Breast epithelium (tissue), 3 donors: ENCODE results near the gene CHEK2.

Experiments
- CTCF ChIP-seq, 3 donors: fragments of 450-650 bp; IDR thresholded peaks; one replicate each; pipeline ENCODE4 v1.5.1; 2016 to 2017; ENCODE audit warnings: antibody characterized with exemption in 3 of 3, mild to moderate bottlenecking in 3 of 3, moderate library complexity in 3 of 3
- POLR2A ChIP-seq: fragments of 450-650 bp; IDR thresholded peaks from one replicate; pipeline ENCODE4 v1.6.1; 2016; ENCODE audit warnings: antibody characterized with exemption, mild to moderate bottlenecking, moderate library complexity
- POLR2AphosphoS5 ChIP-seq, 3 donors: sonication (generic); formaldehyde crosslinking; IDR thresholded peaks; one replicate each; pipeline ENCODE4 v1.6.1; 2017; ENCODE audit warnings: antibody characterized with exemption in 3 of 3

GRCh38 chr22:28711820-28712777, 29.5 kb downstream of the CHEK2 start:
- TF ChIP-seq CTCF (IDR thresholded peaks at IDR 0.05) (no peak), POLR2AphosphoS5 (IDR thresholded peaks at IDR 0.05) (peak in 1 of 3 donors; percentile 83), POLR2A (no peak)
